Limb (tissue), 2 donors: Measurements from ENCODE around the gene RNASE9.
"Not testable (repeated sequence)": the region's sequence is repeated elsewhere in the genome, so short reads cannot be mapped to it uniquely, and the experiment has no call there.

Experiments used
- DNase-seq, 2 donors: peaks; one replicate each; pipeline ENCODE4 v3.0.0-alpha.2; 2016; ENCODE audit errors: extremely low spot score in 2 of 2

RNASE9 gene

DNA sequence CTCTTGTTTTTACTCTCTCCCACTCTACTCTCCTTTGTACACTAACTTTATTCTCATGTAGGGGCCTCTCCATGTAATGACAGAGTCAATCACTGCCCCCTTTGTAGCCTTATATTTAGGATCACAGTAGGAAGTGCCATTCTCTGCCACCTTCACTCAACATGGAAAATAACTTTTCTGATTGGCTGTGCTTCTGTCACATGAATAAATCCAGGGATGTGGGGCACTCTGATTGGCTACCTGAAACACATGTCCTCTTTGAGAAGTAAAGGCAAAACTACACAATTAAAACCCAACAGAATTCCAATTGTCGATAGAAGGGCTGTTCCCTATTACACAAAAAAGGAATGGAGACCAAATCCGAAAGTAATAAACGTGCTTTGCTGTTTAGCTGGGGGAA is at the start of gene RNASE9:
TSS of gene RNASE9 (minus strand) at position 87 of the 400 bp plus-strand sequence.
- no peak for DNase-seq

DNA sequence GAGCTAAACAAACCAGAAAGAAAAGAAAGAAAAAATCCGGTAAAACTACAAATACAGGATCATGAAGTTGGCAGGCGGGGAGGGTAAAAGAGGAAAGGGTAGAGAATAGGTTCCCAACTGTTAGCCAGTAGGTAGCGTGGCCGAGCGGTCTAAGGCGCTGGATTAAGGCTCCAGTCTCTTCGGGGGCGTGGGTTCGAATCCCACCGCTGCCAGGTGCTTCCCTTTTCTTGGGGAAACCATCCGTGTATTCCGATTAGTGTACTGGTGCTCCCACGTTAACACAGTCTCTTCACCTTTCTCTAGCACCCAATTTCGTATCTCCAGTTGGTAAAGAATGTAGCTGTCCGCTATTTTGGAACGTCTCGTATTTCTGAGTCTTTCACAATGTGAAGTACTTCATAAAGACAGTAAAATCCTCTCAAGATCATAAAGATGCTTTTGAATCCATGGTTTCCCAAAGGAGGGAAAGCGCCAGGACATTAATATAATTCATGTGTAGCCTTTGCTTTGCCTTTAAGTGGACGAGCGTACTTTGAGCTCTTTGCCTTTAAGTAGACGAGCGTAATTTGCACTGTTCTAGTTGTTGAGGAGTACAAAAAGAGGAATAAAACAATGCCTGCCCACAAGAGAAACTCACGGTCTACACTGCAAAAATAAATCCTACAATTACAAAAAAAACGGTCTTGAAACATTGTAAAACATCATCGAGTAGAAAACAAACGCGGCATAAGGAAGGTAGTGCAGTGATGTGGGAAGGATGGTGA is 49.3 kb upstream of the RNASE9 start:
- DNase-seq = peak in 1 of 2 donors; percentile 87

DNA sequence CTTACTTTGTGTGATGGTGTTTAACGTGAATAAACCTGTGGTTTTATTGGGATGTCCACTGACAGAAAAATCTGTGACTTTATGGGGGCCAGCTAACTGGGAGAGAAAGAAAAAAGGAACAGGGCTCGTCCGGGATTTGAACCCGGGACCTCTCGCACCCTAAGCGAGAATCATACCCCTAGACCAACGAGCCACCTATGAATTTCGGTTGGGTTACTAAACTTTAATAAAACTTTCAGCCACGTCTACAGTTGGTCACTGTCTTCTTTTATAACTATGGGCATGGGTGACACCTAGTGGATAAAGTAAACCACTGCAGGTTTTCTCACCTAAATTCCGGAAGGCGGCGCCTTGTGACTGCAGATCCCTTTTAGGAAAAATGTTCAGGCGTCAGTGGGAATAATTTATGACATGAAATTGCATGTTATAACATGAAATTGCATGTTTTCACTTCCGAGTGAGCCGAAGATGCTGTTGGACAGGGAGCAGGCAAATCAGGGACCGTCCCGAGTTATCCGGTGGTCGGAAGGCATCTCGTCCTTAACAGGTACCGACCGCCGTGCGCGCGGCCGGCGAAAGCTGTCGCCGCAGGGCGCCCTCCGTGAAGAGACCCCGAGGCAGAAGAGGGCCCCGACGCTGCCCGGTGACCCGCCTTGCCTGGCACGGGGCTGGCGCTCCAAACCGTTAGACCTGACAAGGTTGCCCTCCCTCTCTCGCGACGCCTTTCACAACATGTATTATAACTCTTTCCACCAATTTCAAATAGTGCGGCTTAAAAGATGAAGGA is 48.6 kb upstream of the RNASE9 start:
- peak; percentile 76 to 94 for DNase-seq

DNA sequence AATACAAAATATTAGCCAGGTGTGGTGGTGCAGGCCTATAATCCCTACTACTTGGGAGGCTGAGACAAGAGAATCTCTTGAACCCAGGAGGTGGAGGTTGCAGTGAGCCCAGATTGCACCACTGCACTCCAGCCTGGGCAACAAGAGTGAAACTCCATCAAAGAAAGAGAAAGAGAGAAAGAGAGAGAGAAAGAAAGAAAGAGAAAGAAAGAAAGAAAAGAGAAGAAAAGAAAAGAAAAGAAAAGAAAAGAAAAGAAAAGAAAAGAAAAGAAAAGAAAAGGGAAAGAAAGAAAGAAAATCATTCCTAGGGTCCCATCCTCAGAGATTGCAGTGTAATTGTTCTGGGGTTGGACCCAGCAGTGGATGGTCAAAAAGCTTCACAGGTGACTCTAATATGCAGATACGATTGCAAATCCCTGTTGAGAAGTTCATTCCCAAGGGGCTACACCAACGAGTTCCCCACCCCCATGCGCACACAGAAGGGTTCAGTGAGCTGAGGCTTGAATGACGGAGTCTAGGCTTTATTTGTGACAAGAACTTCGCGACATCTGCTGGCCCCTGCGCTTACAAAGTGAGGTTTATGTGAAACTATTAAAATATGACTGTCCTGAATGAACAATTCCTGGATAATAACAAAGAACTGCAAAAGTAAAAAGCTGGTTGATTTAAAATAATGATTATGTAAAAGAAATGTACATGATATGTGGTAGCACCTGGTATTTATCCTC is 47.7 kb upstream of the RNASE9 start:
- no peak for DNase-seq

DNA sequence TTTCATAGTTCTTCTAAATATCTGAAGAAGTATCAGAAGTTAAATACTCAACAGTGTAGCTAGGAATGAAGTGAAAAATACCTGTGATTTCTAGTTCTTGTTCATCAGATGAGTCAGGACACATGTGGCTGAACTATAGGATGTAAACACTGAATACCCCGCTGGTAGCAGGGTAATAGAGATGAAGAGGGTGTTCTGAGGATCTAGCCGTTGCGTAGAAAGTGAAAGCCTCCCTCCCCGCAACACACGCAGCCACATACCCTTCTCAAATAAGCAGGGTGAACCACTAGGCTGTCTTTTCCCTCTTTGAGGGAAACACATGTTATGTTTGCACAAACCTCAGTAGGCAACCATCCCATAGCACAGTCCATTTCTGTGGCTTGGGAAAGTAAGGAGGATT is 46.8 kb upstream of the RNASE9 start:
- DNase-seq = no peak

DNA sequence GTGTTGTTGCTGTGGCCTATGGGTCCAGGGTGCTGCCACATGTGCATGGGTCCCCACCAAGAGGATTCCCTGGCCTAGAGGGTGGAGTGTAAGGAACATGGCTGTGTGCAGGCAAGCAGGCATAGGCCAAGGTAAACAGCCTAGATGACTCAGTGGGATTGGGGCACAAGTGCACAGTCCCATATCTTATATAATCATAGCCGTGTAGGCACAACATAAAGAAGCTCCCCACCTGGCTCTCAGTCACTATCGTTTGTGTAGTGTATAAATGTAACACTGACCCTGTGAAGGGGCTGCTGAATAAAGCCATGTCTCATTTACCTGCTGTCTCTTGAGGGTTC is 46.0 kb upstream of the RNASE9 start:
- DNase-seq = no peak

DNA sequence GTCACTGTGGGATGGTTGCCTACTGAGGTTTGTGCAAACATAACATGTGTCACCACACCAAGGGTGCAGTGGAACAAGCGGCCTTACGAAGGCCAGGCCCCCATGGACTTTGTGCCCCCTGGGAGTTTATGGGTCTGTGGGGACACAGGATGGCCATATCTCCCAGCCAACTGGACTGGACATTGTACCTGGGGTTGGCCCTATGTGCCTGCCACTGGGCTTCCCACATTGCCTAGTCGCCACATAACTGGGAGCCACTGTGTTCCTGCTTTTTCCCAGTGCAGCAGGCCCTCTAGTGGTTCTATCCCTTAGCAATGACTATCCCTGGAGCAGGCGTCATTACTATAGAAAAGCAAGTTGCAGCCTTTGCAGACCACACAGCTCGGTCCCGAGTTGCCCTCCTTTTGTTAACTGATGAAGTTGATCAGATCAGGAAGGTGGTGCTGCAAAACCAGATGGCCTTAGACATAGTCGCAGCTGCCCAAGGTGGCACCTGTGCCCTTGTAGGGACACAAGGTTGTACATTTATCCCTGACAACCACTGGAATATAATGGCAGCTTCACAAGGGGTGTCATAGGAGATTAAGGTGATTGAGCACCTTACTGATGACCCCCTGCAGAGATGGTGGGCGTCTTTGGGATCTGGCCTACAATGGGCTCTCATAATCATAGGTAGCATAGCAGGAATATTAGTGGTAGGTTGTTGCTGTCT is 45.5 kb upstream of the RNASE9 start:
- DNase-seq = no peak

DNA sequence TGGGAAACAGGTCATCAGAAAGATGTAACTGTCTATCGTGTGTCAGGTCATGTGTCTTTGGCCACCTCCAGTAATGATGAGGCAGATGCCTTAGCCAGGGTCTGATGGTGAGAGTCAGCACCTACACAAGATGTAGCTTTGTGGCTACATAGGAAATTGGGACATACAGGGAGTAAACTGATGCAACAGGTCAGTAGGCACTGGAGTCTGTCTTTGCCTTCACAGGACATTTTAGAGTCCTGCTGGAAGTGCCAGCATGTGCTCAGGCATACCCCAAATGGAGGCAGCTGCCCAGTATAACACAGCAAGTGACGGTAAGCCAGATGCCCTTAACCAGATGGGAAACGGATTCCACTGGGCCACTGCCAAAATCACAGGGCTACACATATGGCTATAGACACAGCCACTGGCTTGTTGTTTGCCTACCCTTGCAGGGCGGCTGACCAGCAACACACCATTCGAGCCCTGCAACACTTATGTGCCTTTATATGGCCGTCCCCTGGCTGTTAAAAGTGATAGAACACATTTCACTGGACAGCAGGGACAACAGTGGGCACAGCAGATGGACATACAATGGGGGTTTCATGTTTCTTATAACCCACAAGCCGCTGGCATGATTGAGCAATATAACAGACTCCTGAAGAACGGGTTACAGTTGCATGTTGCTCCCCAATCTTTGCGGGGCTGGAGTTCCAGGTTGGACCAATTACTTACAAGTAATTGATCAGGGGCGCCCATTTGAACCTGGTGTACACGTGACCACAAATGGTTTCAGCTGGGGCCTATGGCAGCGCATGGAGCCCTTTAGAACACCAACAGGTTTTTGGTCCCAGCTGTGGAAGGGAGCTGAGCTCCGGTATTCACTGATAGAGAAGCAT is 43.2 kb upstream of the RNASE9 start:
- no peak for DNase-seq

DNA sequence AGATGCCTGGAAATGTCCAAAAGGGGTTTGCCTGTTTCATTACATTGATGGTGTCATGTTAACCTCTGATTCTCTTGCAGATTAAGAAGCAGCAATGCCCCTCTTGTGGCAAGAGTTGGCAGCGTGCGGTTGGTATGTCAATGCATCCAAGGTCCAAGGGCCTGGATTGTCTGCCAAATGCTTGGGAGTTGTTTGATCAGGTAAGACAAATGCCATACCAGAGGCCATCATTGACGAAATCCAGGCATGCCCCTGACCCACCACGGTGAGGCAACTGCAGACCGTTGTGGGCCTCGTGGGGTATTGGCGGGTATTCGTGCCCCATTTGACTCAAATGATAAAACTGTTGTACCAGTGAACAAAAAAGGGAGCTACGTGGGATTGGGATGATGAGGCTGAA is 41.7 kb upstream of the RNASE9 start:
- DNase-seq = no peak

DNA sequence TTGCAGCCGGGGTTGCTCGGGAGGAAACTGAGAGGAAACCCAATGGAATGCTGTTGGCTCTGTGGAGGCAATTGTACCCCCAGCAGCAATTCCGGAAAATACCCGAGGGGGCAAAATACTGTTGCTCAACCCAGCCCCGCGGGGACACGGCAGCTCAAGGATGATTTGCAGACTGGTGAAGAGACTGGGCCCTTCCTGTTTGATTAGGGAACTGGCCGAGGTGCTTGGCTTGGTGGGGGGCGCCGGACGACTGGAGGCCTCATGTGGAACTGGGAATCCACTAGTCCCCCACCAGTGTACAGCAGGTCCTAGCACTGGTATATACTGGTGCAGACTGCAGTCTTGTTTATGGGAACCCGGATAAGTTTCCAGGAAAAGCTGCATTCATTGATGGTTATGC is 40.7 kb upstream of the RNASE9 start:
- no peak for DNase-seq

DNA sequence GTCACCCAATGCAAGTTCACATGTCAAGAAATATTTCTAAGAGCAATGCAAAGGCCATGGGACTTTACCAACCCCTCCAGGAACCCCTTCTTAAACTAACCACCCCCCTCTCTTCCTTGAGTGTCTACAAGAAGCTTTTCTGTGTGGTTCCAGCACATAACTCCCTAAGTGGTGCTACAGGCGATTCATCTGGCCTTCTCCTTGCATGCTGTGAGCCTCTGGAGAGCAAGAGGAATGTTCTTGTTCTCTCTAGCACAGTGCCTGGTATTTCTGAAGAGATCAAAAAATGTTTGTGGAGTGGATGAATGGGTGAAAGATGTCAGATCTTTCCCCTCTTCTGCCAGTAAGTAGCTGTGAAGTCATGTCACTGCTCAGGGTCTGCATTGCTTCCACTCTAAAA is 36.3 kb upstream of the RNASE9 start:
- no peak for DNase-seq

DNA sequence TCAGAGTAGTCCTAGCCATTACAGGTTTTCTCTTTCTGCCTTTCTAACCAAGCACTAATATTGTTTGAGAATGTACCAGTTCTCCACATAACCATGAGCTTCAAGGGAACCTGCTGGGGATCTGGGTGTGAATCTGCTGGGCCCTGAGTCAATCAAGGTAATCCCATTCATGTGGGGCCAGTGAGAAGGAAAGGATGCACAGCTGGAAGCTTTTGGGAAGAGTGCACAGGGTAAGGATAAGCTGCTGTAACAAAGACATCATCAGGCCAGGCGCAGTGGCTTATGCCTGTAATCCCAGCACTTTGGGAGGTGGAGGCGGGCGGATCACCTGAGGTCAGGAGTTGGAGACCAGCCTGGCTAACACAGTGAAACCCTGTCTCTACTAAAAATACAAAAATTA is 34.9 kb upstream of the RNASE9 start:
- not testable (repeated sequence) for DNase-seq

DNA sequence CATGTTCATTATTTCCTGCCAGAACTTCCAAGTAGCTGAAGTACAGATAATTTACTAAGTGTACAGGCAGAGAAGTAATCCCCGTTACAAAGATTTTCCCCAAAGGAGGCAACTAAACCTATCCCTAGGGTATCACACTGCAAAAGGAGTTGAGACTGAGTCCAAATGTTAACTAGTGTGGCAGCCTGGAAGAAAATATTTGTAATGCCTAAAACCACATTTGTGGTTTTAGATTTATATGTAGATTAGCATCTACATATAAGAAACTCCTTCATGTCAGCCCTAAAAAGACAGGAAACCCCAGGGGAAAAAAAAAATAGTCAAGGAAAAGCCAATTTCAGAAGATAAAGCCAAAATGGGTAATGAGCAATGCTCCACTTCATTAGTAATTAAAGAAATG is 31.7 kb upstream of the RNASE9 start:
- DNase-seq = no peak

DNA sequence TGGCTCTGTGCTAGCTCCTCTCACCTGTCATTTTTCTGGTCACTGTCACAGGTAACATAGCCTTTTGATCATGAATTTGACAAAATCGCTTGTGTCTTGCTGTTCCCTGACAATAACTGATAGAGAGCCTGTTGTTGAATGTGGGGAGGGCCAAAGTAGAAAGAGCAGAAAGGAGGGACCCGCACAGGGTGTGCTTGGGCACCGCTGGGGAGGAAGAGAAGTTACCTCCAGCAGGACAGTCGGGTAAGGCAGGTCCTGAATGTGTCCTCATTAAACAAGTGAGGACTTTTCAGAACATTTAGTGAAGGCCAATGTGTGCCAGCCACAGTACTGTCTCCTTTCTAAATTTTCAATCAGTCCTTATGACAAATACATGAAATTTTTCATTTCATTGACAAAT is 30.4 kb upstream of the RNASE9 start, which contains the start of gene RNASE12:
TSS of gene RNASE12 (minus strand) at position 142 of the 400 bp plus-strand sequence. CDS start 653 bp downstream, outside the sequence.
- DNase-seq = no peak

DNA sequence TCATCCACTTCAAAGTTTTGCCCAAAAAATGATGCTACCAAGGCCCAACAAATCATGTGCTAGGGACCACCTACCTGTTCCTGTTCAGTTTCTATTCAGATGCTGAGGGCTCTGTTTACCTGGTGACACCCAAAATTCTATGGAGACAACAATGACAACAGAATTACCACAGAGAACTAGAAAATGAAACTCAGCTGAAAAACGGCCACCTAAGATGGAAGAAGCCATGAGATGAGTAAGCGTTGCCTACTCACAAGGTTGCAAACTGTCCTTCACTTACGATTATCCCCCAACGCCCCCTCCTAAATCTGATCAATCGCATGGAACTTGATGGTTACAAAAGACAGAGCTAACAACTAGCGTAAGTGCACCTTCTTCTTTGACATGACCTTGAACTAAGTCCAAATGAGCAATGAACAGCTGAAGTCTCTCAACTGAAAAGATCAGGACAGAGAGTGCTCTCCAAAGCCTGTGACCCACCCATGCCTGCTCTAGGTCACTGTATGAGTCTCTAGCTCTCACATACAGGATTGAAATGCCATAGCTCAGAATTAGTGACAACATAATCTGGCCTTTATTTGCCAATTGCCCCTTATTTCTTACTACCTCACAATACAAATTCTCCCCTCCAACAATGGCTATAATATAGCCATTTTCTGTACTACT is 26.8 kb upstream of the RNASE9 start, which contains the start of gene RNASE11:
TSS of gene RNASE11 (minus strand) at position 513 of the 666 bp plus-strand sequence.
- no peak for DNase-seq

DNA sequence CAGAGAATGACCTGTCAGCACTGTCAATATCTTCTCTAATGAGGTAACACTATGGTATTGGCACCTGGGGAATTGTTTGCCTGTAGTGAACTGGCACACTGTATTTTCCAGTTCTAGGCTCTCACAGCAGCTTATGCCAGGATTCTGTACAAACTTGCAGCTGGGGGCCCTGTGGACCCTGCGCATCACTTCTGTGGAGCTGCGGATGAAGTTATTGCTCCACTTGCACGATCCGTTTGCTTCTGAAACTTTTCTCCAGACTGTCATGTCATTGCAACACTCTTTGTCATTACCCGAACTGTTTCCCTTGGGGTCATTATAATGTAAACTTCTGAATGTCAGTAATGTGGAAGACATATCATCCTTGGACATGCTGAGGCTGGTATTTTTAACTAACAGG is 23.1 kb upstream of the RNASE9 start:
- no peak for DNase-seq

DNA sequence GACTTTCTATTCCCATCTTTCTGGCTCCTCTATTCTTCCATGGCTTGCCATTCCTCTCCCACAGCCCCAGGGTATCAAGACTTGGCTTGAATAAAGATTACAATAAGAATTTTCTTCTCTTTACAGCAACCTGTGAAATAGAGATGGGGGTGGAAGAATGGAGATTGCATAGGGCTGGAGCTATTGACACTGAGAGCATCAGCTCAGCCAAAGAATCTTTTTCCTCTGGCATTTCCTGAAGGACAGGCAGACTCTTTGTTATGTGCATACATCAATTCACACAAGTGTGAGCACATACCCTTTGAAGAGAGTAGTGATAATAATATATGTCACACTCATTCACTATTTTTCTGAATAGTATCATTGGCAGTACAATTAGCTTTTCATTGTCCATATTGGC is 22.3 kb upstream of the RNASE9 start:
- no peak for DNase-seq

DNA sequence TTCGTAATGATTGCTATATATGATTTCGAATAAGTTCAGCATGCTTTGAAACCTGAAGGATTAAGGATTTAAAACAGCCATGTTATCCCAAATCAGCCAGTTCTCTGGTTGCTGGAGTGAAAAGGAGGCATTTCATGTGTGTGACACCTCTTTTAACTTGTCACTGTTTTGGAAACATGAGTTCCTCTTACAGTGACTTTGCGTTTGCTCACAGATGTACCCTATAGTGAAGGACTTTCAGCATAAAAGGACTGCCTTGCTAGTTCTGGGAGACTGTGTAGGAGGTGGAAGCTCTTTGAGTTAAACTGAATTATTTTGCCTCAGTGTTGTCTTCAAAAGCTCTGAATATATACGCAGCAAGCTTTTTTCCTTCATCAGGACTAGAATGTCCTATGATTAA is 19.4 kb upstream of the RNASE9 start:
- DNase-seq = no peak

DNA sequence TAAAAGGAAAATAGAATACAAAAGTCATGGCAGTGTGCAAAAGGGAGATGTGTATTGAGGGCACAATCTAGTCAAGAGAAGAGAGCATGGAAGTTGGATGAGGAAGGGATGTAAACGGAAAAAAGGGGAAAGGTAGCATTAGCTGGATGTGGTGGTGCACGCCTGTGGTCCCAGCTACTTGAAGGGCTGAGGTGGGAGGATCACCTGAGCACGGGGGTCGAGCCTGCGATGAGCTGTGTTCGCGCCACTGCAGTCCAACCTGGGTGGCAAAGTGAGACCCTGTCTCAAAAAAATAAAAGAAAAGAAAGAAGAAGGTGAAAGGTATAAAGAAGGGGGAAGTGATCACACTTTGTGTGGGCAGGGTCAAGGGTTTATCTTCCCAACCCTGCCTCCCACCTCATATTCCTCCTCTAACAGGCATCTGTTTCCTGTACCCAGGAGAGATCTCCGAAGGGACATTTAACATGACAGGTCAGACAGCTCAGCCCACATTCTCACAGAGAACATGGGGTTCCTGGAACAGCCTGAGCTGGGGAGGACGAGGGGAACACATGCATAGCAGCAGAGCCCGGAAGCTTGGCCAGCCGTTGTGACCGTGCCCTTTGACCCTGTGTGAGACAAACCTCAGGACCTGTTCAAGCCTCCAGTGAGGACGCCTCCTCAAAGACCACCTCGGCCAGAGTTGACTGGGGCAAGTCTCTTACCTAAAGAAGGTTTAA is 18.1 kb upstream of the RNASE9 start:
- DNase-seq = no peak
